Stimulated activated CD4-positive, alpha-beta T cell treated with anti-CD3 and anti-CD28 coated beads, Interleukin-1b, Interleukin-23, amount 100 ng/mL, for 4 hours (primary cell): Measurements from ENCODE around the gene IFITM2.
A peak's percentile ranks its signal among the peaks of the same experiment; 100 is the strongest.
"Not testable (repeated sequence)": the region's sequence is repeated elsewhere in the genome, so short reads cannot be mapped to it uniquely, and the experiment has no call there.

Experiments used
- DNase-seq, 2 donors: peaks; one replicate each; pipeline ENCODE4 v3.0.0-alpha.2; 2020; ENCODE audit warnings: low read depth in 2 of 2

Gene IFITM2

GRCh38 chr11:342328-342727 is 34.7 kb downstream of the IFITM2 start:
- DNase-seq = no peak

GRCh38 chr11:344836-345578 is 37.4 kb downstream of the IFITM2 start:
- DNase-seq = no peak

- DNase-seq = no peak
Observed at GRCh38 chr11:346529-346928, 38.9 kb downstream of the IFITM2 start.

- DNase-seq = not testable (repeated sequence)
Observed at GRCh38 chr11:349270-349954, 41.8 kb downstream of the IFITM2 start.

- not testable (repeated sequence) for DNase-seq
Observed at GRCh38 chr11:350033-350722, 42.6 kb downstream of the IFITM2 start.

- no peak for DNase-seq
Observed at GRCh38 chr11:350723-351255, 43.2 kb downstream of the IFITM2 start.

GRCh38 chr11:351411-351810 is 43.8 kb downstream of the IFITM2 start:
- no peak for DNase-seq

GRCh38 chr11:352456-353031 is 44.9 kb downstream of the IFITM2 start:
- DNase-seq = no peak

- no peak for DNase-seq
Observed at GRCh38 chr11:353179-353873, 45.7 kb downstream of the IFITM2 start.

- peak; percentile 81 to 87 for DNase-seq
Observed at GRCh38 chr11:355581-356458, 48.2 kb downstream of the IFITM2 start.

- DNase-seq = no peak
Observed at GRCh38 chr11:356610-357009, 49.0 kb downstream of the IFITM2 start.

- DNase-seq = no peak
Observed at GRCh38 chr11:357582-357981, 50.0 kb downstream of the IFITM2 start.

GRCh38 chr11:358129-358800 is 50.6 kb downstream of the IFITM2 start:
- DNase-seq = no peak
